ENCODE results near the gene TMEFF2. TPM values are rescaled to one million over a fixed set of nuclear protein-coding genes. Genes with fewer than 3 reads are reported as not detected.
"Not testable (repeated sequence)": the region's sequence is repeated elsewhere in the genome, so short reads cannot be mapped to it uniquely, and the experiment has no call there.

Gene TMEFF2
- total RNA-seq, 1 donor from 2014 or later = 12.8 TPM

- DNase-seq (ENCODE audit: low spot score) = no peak
Observed at GRCh38 chr2:191933307-191934105, 261.2 kb downstream of the TMEFF2 start.

- no peak for DNase-seq (ENCODE audit: low spot score)
Observed at GRCh38 chr2:191932286-191932685, 262.4 kb downstream of the TMEFF2 start.

GRCh38 chr2:191931329-191931728 lies 263.4 kb downstream of the TMEFF2 start:
- DNase-seq (ENCODE audit: low spot score) = no peak

- no peak for DNase-seq (ENCODE audit: low spot score)
Observed at GRCh38 chr2:191930205-191930604, 264.5 kb downstream of the TMEFF2 start.

- no peak for DNase-seq (ENCODE audit: low spot score)
Observed at GRCh38 chr2:191929288-191929687, 265.4 kb downstream of the TMEFF2 start.

- no peak for DNase-seq (ENCODE audit: low spot score)
Observed at GRCh38 chr2:191927991-191928390, 266.7 kb downstream of the TMEFF2 start.

GRCh38 chr2:191927319-191927867 lies 267.3 kb downstream of the TMEFF2 start:
- peak; percentile 89 for DNase-seq (ENCODE audit: low spot score)

- DNase-seq (ENCODE audit: low spot score) = no peak
Observed at GRCh38 chr2:191926671-191927070, 268.1 kb downstream of the TMEFF2 start.

- no peak for DNase-seq (ENCODE audit: low spot score)
Observed at GRCh38 chr2:191923652-191923997, 271.1 kb downstream of the TMEFF2 start.

GRCh38 chr2:191922736-191923651 lies 271.7 kb downstream of the TMEFF2 start:
- DNase-seq (ENCODE audit: low spot score) = no peak

- DNase-seq (ENCODE audit: low spot score) = not testable (repeated sequence)
Observed at GRCh38 chr2:191921650-191922049, 273.1 kb downstream of the TMEFF2 start.

GRCh38 chr2:191920502-191920901 lies 274.2 kb downstream of the TMEFF2 start:
- no peak for DNase-seq (ENCODE audit: low spot score)

- no peak for DNase-seq (ENCODE audit: low spot score)
Observed at GRCh38 chr2:191917967-191918651, 276.6 kb downstream of the TMEFF2 start.

- no peak for DNase-seq (ENCODE audit: low spot score)
Observed at GRCh38 chr2:191917430-191917881, 277.3 kb downstream of the TMEFF2 start.

- DNase-seq (ENCODE audit: low spot score) = no peak
Observed at GRCh38 chr2:191916826-191917225, 277.9 kb downstream of the TMEFF2 start.

- DNase-seq (ENCODE audit: low spot score) = no peak
Observed at GRCh38 chr2:191915750-191916149, 279.0 kb downstream of the TMEFF2 start.

- no peak for DNase-seq (ENCODE audit: low spot score)
Observed at GRCh38 chr2:191913796-191914195, 280.9 kb downstream of the TMEFF2 start.

- no peak for DNase-seq (ENCODE audit: low spot score)
Observed at GRCh38 chr2:191912764-191913163, 282.0 kb downstream of the TMEFF2 start.

GRCh38 chr2:191910518-191910917 lies 284.2 kb downstream of the TMEFF2 start:
- no peak for DNase-seq (ENCODE audit: low spot score)

- no peak for DNase-seq (ENCODE audit: low spot score)
Observed at GRCh38 chr2:191908874-191909273, 285.9 kb downstream of the TMEFF2 start.

GRCh38 chr2:191907545-191907944 lies 287.2 kb downstream of the TMEFF2 start:
- DNase-seq (ENCODE audit: low spot score) = no peak

- DNase-seq (ENCODE audit: low spot score) = no peak
Observed at GRCh38 chr2:191907091-191907490, 287.6 kb downstream of the TMEFF2 start.
